GM12878 (cell line): ENCODE results near the gene SLC45A1. TPM values are rescaled to one million over a fixed set of nuclear protein-coding genes. Genes with fewer than 3 reads are reported as not detected.

ENCODE experiments used
- ATAC-seq: fragments of 200-7000 bp; cut with Tn5 transposase; 3 replicates; pipeline ENCODE4 v1.9.1; 2020; ENCODE audit warnings: mild to moderate bottlenecking, moderate library complexity
- BruUV-seq: library from RNA; stranded (reverse); fragments of 400-500 nt; replicated peaks from 2 replicates; lab custom pipeline; 2021; lab: Mats Ljungman, UMichigan
- CTCF ChIA-PET: fragments of 300-600 bp; sonication (Branson Sonifier 250); formaldehyde crosslinking; extraction: SDS; loops from one replicate; lab custom pipeline; 2021; ENCODE audit warnings: inconsistent platforms; lab: Yijun Ruan, JAX
- POLR2A ChIA-PET: fragments of 350-600 bp; formaldehyde crosslinking; extraction: SDS; loops from one replicate; lab custom pipeline; 2021; ENCODE audit warnings: inconsistent platforms; lab: Charles Lee
- RAD21 ChIA-PET: fragments of 300-600 bp; sonication (Branson Sonifier 250); formaldehyde crosslinking; loops from one replicate; lab custom pipeline; 2023; ENCODE audit warnings: antibody characterized with exemption; ENCODE audit not compliant: unreplicated experiment; lab: Charles Lee
- SMC1A ChIA-PET: fragments of 300-600 bp; sonication (Branson Sonifier 250); formaldehyde crosslinking; loops from one replicate; lab custom pipeline; 2023; ENCODE audit not compliant: unreplicated experiment, uncharacterized antibody; lab: Charles Lee
- DNase-seq: peaks from one replicate; pipeline ENCODE4 v3.0.0-alpha.2; 2011; ENCODE audit warnings: low read depth, low spot score
- FAIRE-seq: peaks from 3 replicates; lab custom pipeline; 2011; peaks lifted over from hg19 to GRCh38; lab: Jason Lieb, UNC
- H2AFZ ChIP-seq: 2 replicates; pipeline ENCODE4 v1.6.0; 2011; ENCODE audit warnings: low read depth, low read length, control low read depth; ENCODE audit not compliant: control insufficient read depth
- H3K27ac ChIP-seq: 2 replicates; pipeline ENCODE4 v1.5.1; 2011; ENCODE audit warnings: control low read depth; ENCODE audit not compliant: control insufficient read depth, insufficient read depth
- H3K27me3 ChIP-seq, 2 experiments: replicated peaks in 1 of 2; 2 replicates each; pipeline versions ENCODE4 v1.6.0 to v1.6.1; 2011; ENCODE audit warnings: low read length in 1 of 2; ENCODE audit not compliant: control insufficient read depth in 2 of 2, insufficient read depth in 2 of 2
- H3K36me3 ChIP-seq, 2 experiments: 2 replicates each; pipeline ENCODE4 v1.5.1; 2011; ENCODE audit warnings: low read length in 1 of 2; ENCODE audit not compliant: control insufficient read depth in 2 of 2, insufficient read depth in 2 of 2
- H3K4me1 ChIP-seq: 2 replicates; pipeline ENCODE4 v1.6.1; 2011; ENCODE audit warnings: mild to moderate bottlenecking, low read length, moderate library complexity, mixed read lengths; ENCODE audit not compliant: control insufficient read depth, insufficient read depth
- H3K4me2 ChIP-seq: 2 replicates; pipeline ENCODE4 v1.6.0; 2011; ENCODE audit warnings: control low read depth; ENCODE audit not compliant: control insufficient read depth, insufficient read depth
- H3K4me3 ChIP-seq: fragments of 200-600 bp; sonication (generic); 2 replicates; pipeline ENCODE4 v1.5.1; 2016
- H3K79me2 ChIP-seq: 2 replicates; pipeline ENCODE4 v1.6.0; 2011; ENCODE audit warnings: low read length; ENCODE audit not compliant: control insufficient read depth, insufficient read depth
- H3K9ac ChIP-seq: 2 replicates; pipeline ENCODE4 v1.8.0; 2011; ENCODE audit warnings: low read length, control low read depth, mixed read lengths; ENCODE audit not compliant: control insufficient read depth, insufficient read depth
- H3K9me3 ChIP-seq: replicated peaks from 3 replicates; pipeline ENCODE4 v1.5.1; 2011; ENCODE audit warnings: mild to moderate bottlenecking, low read length; ENCODE audit not compliant: control insufficient read depth, insufficient read depth
- H4K20me1 ChIP-seq: 2 replicates; pipeline ENCODE4 v1.6.0; 2011; ENCODE audit not compliant: control insufficient read depth, insufficient read depth
- BMI1 ChIP-seq: fragments of 450-650 bp; IDR thresholded peaks from 2 replicates; pipeline ENCODE4 v1.6.1; 2016; ENCODE audit warnings: mild to moderate bottlenecking, moderate library complexity, borderline replicate concordance
- DPF2 ChIP-seq: fragments of 450-650 bp; IDR thresholded peaks from 2 replicates; pipeline ENCODE4 v1.6.1; 2017; ENCODE audit warnings: mild to moderate bottlenecking
- KAT2A ChIP-seq: conservative IDR thresholded peaks from 2 replicates; pipeline ENCODE4 v1.6.1; 2011; ENCODE audit warnings: low read depth, low read length; ENCODE audit not compliant: control insufficient read depth
- KDM1A ChIP-seq: fragments of 200-600 bp; sonication (generic); IDR thresholded peaks from 2 replicates; pipeline ENCODE4 v1.6.1; 2016; ENCODE audit warnings: borderline replicate concordance
- POLR2A ChIP-seq: IDR thresholded peaks from 2 replicates; pipeline ENCODE4 v1.6.1; 2011; ENCODE audit warnings: low read depth, mild to moderate bottlenecking, low read length
- RAD21 ChIP-seq: IDR thresholded peaks from 2 replicates; pipeline ENCODE4 v1.6.1; 2011; ENCODE audit warnings: mild to moderate bottlenecking, low read depth, low read length, moderate library complexity; ENCODE audit not compliant: insufficient read depth
- REST ChIP-seq: IDR thresholded peaks from 2 replicates; pipeline ENCODE4 v1.6.1; 2012; ENCODE audit warnings: mild to moderate bottlenecking, low read depth, low read length
- TCF12 ChIP-seq: IDR thresholded peaks from 2 replicates; pipeline ENCODE4 v1.6.1; 2011; ENCODE audit warnings: low read depth, mild to moderate bottlenecking, low read length
- ZNF24 ChIP-seq: fragments of 450-650 bp; IDR thresholded peaks from 2 replicates; pipeline ENCODE4 v1.6.1; 2017; ENCODE audit warnings: antibody characterized with exemption, mild to moderate bottlenecking
- WGBS: methylation state at CpG from one replicate; pipeline ENCODE4 v1.1.6; 2016; ENCODE audit warnings: low lambda C conversion rate; ENCODE audit not compliant: insufficient replicate concordance, insufficient coverage; ENCODE audit errors: missing lambda C conversion rate; 5-methylcytosine and 5-hydroxymethylcytosine counted together
- in situ Hi-C: fragments of 300-500 bp; cut with MboI; formaldehyde crosslinking; loops from 9 replicates; pipeline ENCODE4 v1.14.3; 2018; ENCODE audit warnings: mixed read lengths
- intact Hi-C: fragments of 100-400 bp; cut with micrococcal nuclease; formaldehyde crosslinking; loops from one replicate; pipeline ENCODE4 v1.14.2; 2022; ENCODE audit not compliant: unreplicated experiment
- polyA plus RNA-seq, 11 experiments: library from polyadenylated mRNA; depleted of rRNA in 4 of 11; unstranded in 6 of 11; stranded (reverse) in 5 of 11; fragments of >200 nt; fragmentation: Nextera tagmentation in 4 of 11; fragmentation: Illumina TruSeq in 1 of 11; extraction: Ambion mirVana in 4 of 11; extraction: Trizol in 1 of 11; gene quantifications; 1 replicate in 1 of 11; 2 replicates in 10 of 11; pipeline versions ENCODE4 v1.2.1 to v1.2.3, GENCODE V29; 2011 to 2016; ENCODE audit warnings: inconsistent platforms in 2 of 11, missing spikeins in 2 of 11, low read depth in 1 of 11
- total RNA-seq, 4 experiments: library from RNA; depleted of rRNA in 3 of 4; stranded (reverse); fragments of >200 nt in 3 of 4; fragmentation: Illumina TruSeq in 1 of 4; extraction: Trizol in 1 of 4; gene quantifications; 2 replicates each; pipeline versions ENCODE4 v1.2.1 to v1.2.3, GENCODE V29; 2013 to 2021

Gene SLC45A1
- total and polyA plus RNA-seq, 10 of the 15 experiments (the other 5 are each of a cell fraction or from before 2014, with no cell fraction given), result 0.07 to 0.23 (median 0.13) TPM; not detected in 6

GRCh38 chr1:8358897-8359616 is 41.1 kb downstream of the SLC45A1 start:
- WGBS, result 84% methylated on average over 26 of the region's 26 CpGs
- no peak overlapping the region for H3K27ac ChIP-seq
- in situ Hi-C loops, result no loop called here
- ChIA-PET SMC1A (interaction anchor here (0.7 kb wide), 1 partner anchor 347 kb away, joined by 3 read pairs; no protein-coding TSS in a partner anchor), RAD21 (no interaction called here), POLR2A (no interaction called here)
- H2AFZ ChIP-seq, result no peak overlapping the region
- peaks cover 26 to 72% of the 10 kb centered on the region in 2 experiments for H3K36me3 ChIP-seq
- BruUV-seq, result no TSS peak
- no peak for FAIRE-seq
- no peak overlapping the region for H3K4me2 ChIP-seq
- H3K9me3 ChIP-seq, result no peaks in the 10 kb centered on the region
- H4K20me1 ChIP-seq, result no peaks in the 10 kb centered on the region
- H3K79me2 ChIP-seq, result no peaks in the 10 kb centered on the region
- no peak for TF ChIP-seq KDM1A
- 0 out of 2 replicates have a peak, but pooled peaks have one; percentile 3 for TF ChIP-seq POLR2A
- TF ChIP-seq, all 136 proteins: peak for 1
- no peaks in the 10 kb centered on the region for H3K4me1 ChIP-seq
- intact Hi-C loops, result no loop called here
- no peak for ATAC-seq
- H3K27me3 ChIP-seq, result no peaks in the 10 kb centered on the region
- no peak for DNase-seq
- no peak overlapping the region for H3K9ac ChIP-seq
- CTCF ChIA-PET, result interaction anchor here (0.7 to 1.6 kb wide), 2 partner anchors 10 to 490 kb away, joined by 3 to 4 read pairs; no protein-coding TSS in a partner anchor
- H3K4me3 ChIP-seq, result no peak overlapping the region

DNA sequence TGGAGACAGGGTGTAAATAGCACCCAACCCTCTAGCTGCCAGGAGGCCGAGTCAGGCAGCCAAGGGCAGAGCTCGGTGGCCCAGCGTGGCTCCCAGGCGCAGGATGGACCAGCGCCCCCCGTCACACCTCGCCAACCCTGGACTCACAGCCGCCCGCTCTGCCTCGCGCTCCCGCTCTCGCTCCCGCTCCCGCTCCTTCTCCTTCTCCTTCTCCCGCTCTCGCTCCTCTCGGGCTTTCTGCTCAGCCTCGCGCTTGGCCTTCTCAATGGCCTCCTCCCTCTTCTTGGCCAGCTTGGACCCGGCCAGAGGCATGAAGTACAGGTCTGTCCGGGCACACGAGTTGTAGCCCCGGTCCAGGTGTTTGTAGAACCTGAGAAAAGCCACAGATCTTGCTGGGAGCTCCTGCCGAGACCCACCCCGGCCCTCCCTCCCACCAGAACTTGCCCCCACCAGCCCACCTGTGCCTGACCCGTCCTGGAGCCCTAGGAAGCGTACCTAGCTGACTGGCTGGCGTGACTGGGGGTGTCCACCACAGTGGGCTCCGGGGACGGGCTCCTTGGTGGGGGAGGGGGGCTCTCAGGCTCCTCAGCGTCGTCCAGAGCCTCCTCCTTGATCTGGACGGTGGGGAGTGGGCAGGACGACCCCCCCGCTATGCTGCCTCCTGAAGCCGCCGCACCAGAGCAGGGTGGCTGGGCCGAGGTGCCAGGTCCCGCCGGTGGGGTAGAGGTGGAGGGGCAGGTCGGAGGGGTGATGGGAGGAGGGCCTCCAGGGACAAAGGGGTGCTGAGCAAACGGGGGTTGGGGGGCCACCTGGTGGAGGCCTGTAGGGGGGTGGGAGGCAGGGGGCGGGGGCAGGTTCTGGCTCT is 41.9 kb downstream of the SLC45A1 start:
- intact Hi-C loops (no loop called here), in situ Hi-C loops (no loop called here)
- Histone ChIP-seq H3K4me3 (no peak overlapping the region), H3K9me3 (no peaks in the 10 kb centered on the region), H3K4me1 (no peaks in the 10 kb centered on the region), H3K27ac (no peak overlapping the region), H3K79me2 (no peaks in the 10 kb centered on the region), H3K9ac (no peak overlapping the region), H3K36me3 (peaks cover 28 to 76% of the 10 kb centered on the region in 2 experiments), H2AFZ (no peak overlapping the region), H3K4me2 (no peak overlapping the region), H4K20me1 (no peaks in the 10 kb centered on the region), H3K27me3 (no peaks in the 10 kb centered on the region)
- no peak for DNase-seq
- ChIA-PET RAD21 (no interaction called here), CTCF (interaction anchor here (1.6 kb wide), 1 partner anchor 489 kb away, joined by 4 read pairs; no protein-coding TSS in a partner anchor), SMC1A (no interaction called here), POLR2A (no interaction called here)
- no peak for FAIRE-seq
- no peak for ATAC-seq
- WGBS, result 92% methylated on average over 19 of the region's 44 CpGs
- BruUV-seq, result no TSS peak
- no peak for TF ChIP-seq DPF2
- TF ChIP-seq KAT2A, result no peak
- no peak for TF ChIP-seq ZNF24
- no peak for TF ChIP-seq BMI1
- TF ChIP-seq RAD21, result no peak
- no peak for TF ChIP-seq REST
- no peak for TF ChIP-seq TCF12
